Measurements from ENCODE around the gene ELMO3. TPM values are rescaled to one million over a fixed set of nuclear protein-coding genes. Genes with fewer than 3 reads are reported as not detected.
A peak's percentile ranks its signal among the peaks of the same experiment; 100 is the strongest.

Gene ELMO3
- total RNA-seq, 1 experiment from 2014 or later: 45.8 TPM

DNA sequence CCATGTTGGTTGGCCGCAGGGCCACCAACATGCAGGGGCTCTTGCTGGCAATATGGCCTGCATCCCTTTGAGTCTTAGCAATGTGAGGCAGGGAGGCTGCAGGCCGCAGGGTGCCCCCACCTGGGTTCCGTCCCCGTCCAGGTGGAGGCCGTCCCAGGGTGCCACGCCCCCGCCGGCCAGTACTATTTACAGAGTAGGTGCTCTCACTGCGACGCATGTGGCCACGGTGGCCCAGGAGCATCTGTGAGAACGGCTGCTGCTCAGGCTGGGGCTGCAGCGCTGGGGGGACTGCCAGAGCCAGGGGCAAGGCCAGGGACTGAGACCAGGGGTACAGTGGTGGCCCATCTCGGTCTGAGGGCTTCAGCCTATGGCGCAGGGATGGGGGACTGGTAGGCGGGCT, 18.8 kb upstream of the ELMO3 start:
- ChIA-PET POLR2A (no interaction called here), RAD21 (ENCODE audit: low non-redundant PET in 1 of 2, low total read pairs in 2 of 2, uncharacterized antibody in 2 of 2, unreplicated experiment in 2 of 2) (no interaction called here), CTCF (interaction anchor here (1.0 to 3.4 kb wide), 3 partner anchors 12 to 159 kb away, joined by 3 to 14 read pairs (median 3); partner anchors contain the start of genes E2F4 and ELMO3)
- Histone ChIP-seq H4K20me1 (ENCODE audit: insufficient read depth) (no peaks in the 10 kb centered on the region), H3K4me2 (ENCODE audit: low read length) (no peak overlapping the region), H3K9me3 (ENCODE audit: control insufficient read depth in 1 of 2, insufficient read depth in 1 of 2, low read depth in 1 of 2, low read length in 2 of 2) (no peaks in the 10 kb centered on the region), H2AFZ (ENCODE audit: low read depth, low read length, poor library complexity, severe bottlenecking) (no peak overlapping the region), H3K9ac (ENCODE audit: low read length) (no peak overlapping the region), H3K27ac (ENCODE audit: low read depth, low read length) (peak overlapping the region; percentile 95; the same call in 1 of the 2 replicates), H3K4me3 (replicated peaks in 1 of 2; ENCODE audit: low read depth in 1 of 2, low read length in 2 of 2) (no peak overlapping the region), H3K36me3 (ENCODE audit: control insufficient read depth in 1 of 2, insufficient read depth in 2 of 2, low read length in 2 of 2) (0 out of 4 replicates have a peak, but pooled peaks cover 0 to 3% of the 10 kb centered on the region in 2 experiments), H3K79me2 (ENCODE audit: insufficient read depth, low read length) (peaks cover 11% of the 10 kb centered on the region), H3K4me1 (ENCODE audit: control insufficient read depth in 1 of 2, insufficient read depth in 2 of 2, low read length in 2 of 2) (peaks cover 40 to 69% of the 10 kb centered on the region in 2 experiments), H3K27me3 (ENCODE audit: insufficient read depth, low read length) (no peaks in the 10 kb centered on the region), H3K9me2 (ENCODE audit: insufficient read depth) (no peaks in the 10 kb centered on the region)
- DNase-seq (ENCODE audit: low read depth, low spot score) (no peak), ATAC-seq (no peak)
- intact Hi-C loops (cut with micrococcal nuclease): no loop called here
- no peak for TF ChIP-seq SRF (IDR thresholded peaks at IDR 0.05; ENCODE audit: low read depth)
- TF ChIP-seq SP1 (IDR thresholded peaks at IDR 0.05; ENCODE audit: low read depth): no peak
- TF ChIP-seq TCF7L2 (IDR thresholded peaks at IDR 0.05; ENCODE audit: borderline replicate concordance, extremely low read depth, insufficient read depth, insufficient read length): no peak
- TF ChIP-seq, protein P1, sequence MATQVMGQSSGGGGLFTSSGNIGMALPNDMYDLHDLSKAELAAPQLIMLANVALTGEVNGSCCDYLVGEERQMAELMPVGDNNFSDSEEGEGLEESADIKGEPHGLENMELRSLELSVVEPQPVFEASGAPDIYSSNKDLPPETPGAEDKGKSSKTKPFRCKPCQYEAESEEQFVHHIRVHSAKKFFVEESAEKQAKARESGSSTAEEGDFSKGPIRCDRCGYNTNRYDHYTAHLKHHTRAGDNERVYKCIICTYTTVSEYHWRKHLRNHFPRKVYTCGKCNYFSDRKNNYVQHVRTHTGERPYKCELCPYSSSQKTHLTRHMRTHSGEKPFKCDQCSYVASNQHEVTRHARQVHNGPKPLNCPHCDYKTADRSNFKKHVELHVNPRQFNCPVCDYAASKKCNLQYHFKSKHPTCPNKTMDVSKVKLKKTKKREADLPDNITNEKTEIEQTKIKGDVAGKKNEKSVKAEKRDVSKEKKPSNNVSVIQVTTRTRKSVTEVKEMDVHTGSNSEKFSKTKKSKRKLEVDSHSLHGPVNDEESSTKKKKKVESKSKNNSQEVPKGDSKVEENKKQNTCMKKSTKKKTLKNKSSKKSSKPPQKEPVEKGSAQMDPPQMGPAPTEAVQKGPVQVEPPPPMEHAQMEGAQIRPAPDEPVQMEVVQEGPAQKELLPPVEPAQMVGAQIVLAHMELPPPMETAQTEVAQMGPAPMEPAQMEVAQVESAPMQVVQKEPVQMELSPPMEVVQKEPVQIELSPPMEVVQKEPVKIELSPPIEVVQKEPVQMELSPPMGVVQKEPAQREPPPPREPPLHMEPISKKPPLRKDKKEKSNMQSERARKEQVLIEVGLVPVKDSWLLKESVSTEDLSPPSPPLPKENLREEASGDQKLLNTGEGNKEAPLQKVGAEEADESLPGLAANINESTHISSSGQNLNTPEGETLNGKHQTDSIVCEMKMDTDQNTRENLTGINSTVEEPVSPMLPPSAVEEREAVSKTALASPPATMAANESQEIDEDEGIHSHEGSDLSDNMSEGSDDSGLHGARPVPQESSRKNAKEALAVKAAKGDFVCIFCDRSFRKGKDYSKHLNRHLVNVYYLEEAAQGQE (IDR thresholded peaks at IDR 0.05; ENCODE audit: low read depth): no peak
- TF ChIP-seq, protein P2, sequence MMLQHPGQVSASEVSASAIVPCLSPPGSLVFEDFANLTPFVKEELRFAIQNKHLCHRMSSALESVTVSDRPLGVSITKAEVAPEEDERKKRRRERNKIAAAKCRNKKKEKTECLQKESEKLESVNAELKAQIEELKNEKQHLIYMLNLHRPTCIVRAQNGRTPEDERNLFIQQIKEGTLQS (IDR thresholded peaks at IDR 0.05): no peak
- no peak for TF ChIP-seq EZH2phosphoT487 (IDR thresholded peaks at IDR 0.05; ENCODE audit: borderline replicate concordance)
- TF ChIP-seq CEBPB (IDR thresholded peaks at IDR 0.05; ENCODE audit: low read depth): no peak
- no peak for TF ChIP-seq FOSL1 (IDR thresholded peaks at IDR 0.05; ENCODE audit: low read depth)
- no peak for TF ChIP-seq YY1 (IDR thresholded peaks at IDR 0.05; ENCODE audit: extremely low read depth, insufficient replicate concordance, low read depth, low read length)
- TF ChIP-seq POLR2A (IDR thresholded peaks at IDR 0.05; ENCODE audit: borderline replicate concordance, extremely low read depth, insufficient read depth, insufficient read length): no peak
- no TSS peak for BruUV-seq (replicated peaks)

All from HCT116 (cell line).